ENCODE results near the gene COMMD1.
"Not testable (repeated sequence)": the region's sequence is repeated elsewhere in the genome, so short reads cannot be mapped to it uniquely, and the experiment has no call there.

Gene COMMD1

GRCh38 chr2:61905372-61906185, at the start of gene COMMD1:
TSS of gene COMMD1 (plus strand) at chr2:61905674. CDS start at chr2:61905679, 5 bp downstream.
- DNase-seq, result peak; percentile 84

GRCh38 chr2:61857224-61857623, 48.2 kb upstream of the COMMD1 start:
- no peak for DNase-seq

GRCh38 chr2:61862085-61862484, 43.4 kb upstream of the COMMD1 start:
- DNase-seq, result no peak

GRCh38 chr2:61866482-61867089, 38.9 kb upstream of the COMMD1 start:
- DNase-seq, result not testable (repeated sequence)

- DNase-seq, result no peak
These were observed 29.1 kb upstream of the COMMD1 start for GRCh38 chr2:61876400-61876799.

DNA sequence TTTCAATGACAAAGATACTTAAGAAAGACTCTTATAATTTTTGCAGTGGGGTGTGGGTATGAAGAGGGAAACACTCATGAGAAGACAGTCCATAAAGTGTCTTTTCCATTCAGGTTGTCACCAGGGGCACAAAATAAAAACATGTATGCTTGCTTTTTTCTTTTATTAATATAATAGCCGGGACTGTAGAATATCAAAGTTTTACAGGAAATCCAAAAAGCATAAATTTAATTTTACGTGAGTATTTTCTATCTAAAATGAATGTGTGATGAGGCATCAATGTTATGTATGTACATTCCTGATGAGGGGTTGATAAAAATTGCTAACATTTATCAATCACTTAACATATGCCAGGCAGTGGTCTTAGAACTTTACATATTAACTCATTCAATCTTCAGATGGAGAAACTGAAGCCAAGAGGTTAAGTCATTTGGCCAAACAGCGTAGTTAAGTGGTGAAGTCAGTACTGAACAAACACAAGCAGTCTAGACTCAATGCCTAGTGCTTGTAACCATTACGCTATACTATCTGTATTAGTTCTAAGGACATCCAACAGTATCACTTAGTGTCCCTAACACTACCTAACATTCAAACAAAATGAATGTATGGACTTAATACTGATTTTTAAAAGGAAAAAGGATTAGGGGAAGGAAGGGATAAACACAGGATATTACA, 27.8 kb upstream of the COMMD1 start:
- DNase-seq, result no peak

GRCh38 chr2:61878761-61879160, 26.7 kb upstream of the COMMD1 start:
- no peak for DNase-seq

GRCh38 chr2:61879351-61879750, 26.1 kb upstream of the COMMD1 start:
- DNase-seq, result not testable (repeated sequence)

GRCh38 chr2:61882850-61883249, 22.6 kb upstream of the COMMD1 start:
- no peak for DNase-seq

- DNase-seq, result no peak
These were observed 19.4 kb upstream of the COMMD1 start for GRCh38 chr2:61885896-61886603.

DNA sequence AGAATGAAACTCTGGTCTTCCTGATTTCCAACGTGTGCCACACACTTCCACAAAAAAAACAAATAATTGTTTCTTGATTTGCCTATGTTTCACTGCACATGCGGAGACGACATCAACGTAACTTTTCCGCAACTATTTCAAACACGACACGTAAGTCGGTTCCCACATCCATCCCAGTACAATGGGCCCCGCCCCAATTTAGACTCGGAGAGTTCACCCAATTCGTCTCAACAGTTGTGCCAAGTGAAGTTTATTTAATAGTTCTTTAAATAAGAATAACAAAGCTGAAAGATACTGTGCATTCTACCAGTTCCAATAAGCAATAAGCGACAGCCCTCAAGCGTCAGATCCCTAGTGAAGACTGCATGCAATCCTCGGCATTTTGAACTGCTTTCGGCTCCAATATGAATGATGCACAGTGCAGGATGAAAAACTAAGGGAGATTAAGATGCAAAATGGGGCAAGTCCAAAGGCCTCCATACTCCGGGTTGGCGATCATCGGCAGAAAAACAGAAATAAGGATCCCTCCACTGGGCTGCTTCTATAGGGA, 17.7 kb upstream of the COMMD1 start:
- no peak for DNase-seq

DNA sequence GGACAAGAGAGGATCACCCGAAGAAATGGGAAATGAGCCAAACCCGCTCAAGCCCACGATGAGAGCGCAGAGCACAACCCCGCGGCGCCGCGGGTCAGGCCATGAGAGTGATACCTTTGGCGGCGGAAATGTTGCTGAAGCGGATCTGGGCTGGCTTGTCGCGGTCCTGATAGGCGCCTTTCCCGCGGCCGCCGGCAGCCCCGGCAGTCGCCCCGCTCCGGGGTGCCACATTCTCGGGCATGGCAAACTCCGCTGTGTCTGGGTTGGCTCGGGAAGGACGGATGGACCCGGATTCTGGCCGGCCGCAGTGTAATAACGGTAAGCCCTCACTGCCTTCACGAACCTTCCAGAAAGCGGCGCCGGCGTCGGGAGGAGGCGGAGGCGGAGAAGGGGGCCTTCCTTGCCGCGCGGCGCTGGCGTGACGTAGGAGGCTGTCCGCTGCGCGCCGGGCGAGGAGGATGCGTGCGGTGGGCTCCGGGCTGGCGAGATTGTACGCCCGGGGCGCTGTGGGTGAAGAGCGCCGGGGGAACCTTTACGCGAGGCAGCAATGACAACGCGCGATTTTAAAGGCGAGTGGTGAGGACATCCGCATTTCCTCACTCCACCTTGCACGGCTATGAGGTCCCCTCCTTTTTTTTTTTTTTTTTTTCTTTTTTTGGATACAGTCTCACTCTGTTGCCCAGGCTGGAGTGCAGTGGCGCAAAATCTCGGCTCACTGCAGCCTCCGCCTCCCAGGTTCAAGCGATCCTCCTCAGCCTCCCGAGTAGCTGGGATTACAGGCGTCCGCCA, 17.0 kb upstream of the COMMD1 start, which contains the start of gene CCT4:
Gene CCT4 (minus strand): TSS at position 390 of the 789 bp plus-strand sequence. CDS start 149 bp downstream, at position 241.
- DNase-seq, result peak; percentile 88

DNA sequence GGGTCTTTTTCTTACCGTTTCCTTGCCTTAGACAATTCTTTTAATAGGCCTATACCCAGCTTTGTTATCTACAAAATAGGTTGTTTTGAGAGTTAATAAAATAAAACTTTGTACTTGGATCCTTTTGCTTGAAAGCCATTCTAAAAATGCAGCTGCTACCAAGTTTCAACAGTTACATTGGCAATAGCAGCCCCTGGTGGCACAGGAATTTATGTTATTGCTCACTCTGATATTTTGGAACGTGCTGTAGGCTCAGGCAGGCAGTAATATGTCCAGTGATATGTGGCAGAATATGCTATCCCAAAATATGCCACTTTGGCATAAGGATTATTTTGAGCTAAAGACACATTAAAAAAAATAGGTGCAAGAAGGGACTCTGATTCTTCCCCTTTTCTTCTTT, 6.7 kb upstream of the COMMD1 start:
- DNase-seq, result no peak

DNA sequence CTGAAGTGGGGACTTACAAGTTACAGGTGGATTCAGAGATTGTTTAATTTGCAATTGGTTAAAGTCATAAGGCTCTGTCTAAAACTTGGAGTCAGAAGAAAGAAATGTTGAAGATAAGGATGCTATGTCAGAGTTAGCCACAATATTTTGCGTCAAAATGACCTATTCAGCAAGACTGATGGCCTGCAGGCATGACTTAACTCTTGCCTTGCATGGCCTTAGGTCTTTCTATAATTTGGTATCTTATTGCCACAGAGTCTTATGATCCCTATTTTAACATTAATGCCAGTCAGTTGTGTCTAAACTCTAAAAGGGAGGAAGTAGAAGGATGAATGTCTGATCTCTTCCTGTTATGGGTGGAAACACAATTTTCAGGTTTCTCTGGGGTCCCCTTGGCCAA, 5.2 kb upstream of the COMMD1 start:
- no peak for DNase-seq

DNA sequence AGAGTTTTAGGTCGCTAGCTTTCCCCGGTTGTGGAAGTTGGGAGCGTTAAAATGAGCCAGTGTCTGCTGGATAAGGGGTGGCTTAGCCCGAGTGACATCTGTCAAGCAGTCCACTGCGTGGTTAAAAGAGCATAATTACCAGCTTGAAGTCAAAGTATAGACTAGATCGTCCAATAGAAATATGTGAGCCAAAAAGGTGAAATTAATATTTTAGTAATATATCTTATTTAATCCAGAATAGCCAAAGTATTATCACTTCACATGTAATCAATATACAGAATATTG, 654 bp downstream of the COMMD1 start:
- DNase-seq, result no peak

DNA sequence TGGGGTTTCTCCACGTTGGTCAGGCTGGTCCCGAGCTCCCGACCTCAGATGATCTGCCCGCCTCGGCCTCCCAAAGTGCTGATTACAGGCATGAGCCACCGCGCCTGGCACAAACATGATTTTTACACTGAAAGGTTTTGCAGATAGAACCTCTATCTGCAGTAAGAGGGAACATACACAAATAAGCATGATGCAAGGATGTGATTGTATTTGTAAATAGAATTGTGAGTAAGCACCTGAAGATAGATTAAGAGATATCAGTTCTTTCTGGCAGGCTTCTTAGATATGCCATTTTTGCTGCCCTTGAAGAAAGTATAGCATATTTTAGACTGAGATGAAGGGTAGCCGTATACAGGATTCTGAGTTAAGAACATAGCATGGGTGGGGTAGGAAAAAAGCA, 3.6 kb downstream of the COMMD1 start:
- DNase-seq, result no peak

GRCh38 chr2:61910603-61911002, 5.1 kb downstream of the COMMD1 start:
- no peak for DNase-seq

DNA sequence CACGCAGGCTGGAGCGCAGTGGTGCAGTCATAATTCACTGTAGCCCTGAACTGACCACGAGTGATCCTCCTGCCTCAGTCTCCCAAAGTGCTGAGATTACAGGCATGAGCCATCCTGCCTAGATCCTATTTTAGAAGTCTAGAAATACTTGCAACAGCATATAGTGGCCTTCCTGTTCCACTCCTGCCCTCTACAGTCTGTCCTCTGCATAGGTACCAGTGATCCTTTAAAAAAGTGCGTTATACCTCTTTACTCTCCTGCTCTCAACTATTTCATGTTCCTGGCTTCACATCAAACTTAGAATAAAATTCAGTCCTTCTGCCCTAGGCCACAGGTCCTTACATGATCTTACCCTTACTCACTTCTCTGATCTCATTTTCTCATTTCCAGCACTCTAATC, 6.0 kb downstream of the COMMD1 start:
- DNase-seq, result no peak

DNA sequence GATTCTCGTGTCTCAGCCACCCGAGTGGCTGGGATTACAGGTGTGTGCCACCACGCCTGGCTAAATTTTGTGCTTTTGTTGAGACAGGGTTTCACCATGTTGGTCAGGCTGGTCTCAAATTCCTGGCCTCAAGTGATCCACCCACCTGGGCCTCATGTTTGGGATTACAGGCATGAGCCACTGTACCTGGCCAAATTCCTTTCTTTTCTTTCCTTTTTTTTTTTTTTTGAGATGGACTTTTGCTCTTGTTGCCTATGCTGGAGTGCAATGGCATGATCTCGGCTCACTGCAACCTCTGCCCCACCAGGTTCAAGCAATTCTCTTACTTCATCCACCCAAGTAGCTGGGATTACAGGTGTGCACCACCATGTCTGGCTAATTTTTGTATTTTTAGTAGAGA, 9.3 kb downstream of the COMMD1 start:
- DNase-seq, result not testable (repeated sequence)

- no peak for DNase-seq
These were observed 15.1 kb downstream of the COMMD1 start for GRCh38 chr2:61920548-61920947.

GRCh38 chr2:61922714-61923113, 17.2 kb downstream of the COMMD1 start:
- no peak for DNase-seq
